ENCODE measurements around the gene FAM78B.
A peak's percentile ranks its signal among the peaks of the same experiment; 100 is the strongest.

The FAM78B gene

GRCh38 chr1:166116026-166116425 lies 50.8 kb downstream of the FAM78B start:
- DNase-seq = no peak

GRCh38 chr1:166114419-166114818 lies 52.4 kb downstream of the FAM78B start:
- DNase-seq = no peak

GRCh38 chr1:166113630-166114029 lies 53.2 kb downstream of the FAM78B start:
- no peak for DNase-seq

- no peak for DNase-seq
Measured at GRCh38 chr1:166113031-166113430, 53.8 kb downstream of the FAM78B start.

- DNase-seq = no peak
Measured at GRCh38 chr1:166112425-166112824, 54.4 kb downstream of the FAM78B start.

GRCh38 chr1:166111430-166111829 lies 55.4 kb downstream of the FAM78B start:
- no peak for DNase-seq

- no peak for DNase-seq
Measured at GRCh38 chr1:166090244-166090643, 76.6 kb downstream of the FAM78B start.

GRCh38 chr1:166089804-166090203 lies 77.0 kb downstream of the FAM78B start:
- no peak for DNase-seq

- no peak for DNase-seq
Measured at GRCh38 chr1:166088572-166088955, 78.2 kb downstream of the FAM78B start.

GRCh38 chr1:166087734-166088571 lies 78.8 kb downstream of the FAM78B start:
- DNase-seq = no peak

GRCh38 chr1:166086113-166086883 lies 80.5 kb downstream of the FAM78B start:
- DNase-seq = no peak

- DNase-seq = no peak
Measured at GRCh38 chr1:166084613-166085012, 82.2 kb downstream of the FAM78B start.

GRCh38 chr1:166083887-166084286 lies 82.9 kb downstream of the FAM78B start:
- DNase-seq = no peak

GRCh38 chr1:166082601-166083000 lies 84.2 kb downstream of the FAM78B start:
- no peak for DNase-seq

- DNase-seq = peak; percentile 19
Measured at GRCh38 chr1:166080967-166081870, 85.6 kb downstream of the FAM78B start.

GRCh38 chr1:166080277-166080966 lies 86.4 kb downstream of the FAM78B start:
- DNase-seq = peak; percentile 4

GRCh38 chr1:166079276-166079675 lies 87.5 kb downstream of the FAM78B start:
- DNase-seq = no peak

GRCh38 chr1:166073489-166073888 lies 93.3 kb downstream of the FAM78B start:
- no peak for DNase-seq

- peak; percentile 12 for DNase-seq
Measured at GRCh38 chr1:166069390-166069789, 97.4 kb downstream of the FAM78B start.

- DNase-seq = no peak
Measured at GRCh38 chr1:166066107-166066506, 100.7 kb downstream of the FAM78B start.

- no peak for DNase-seq
Measured at GRCh38 chr1:166064951-166065350, 101.8 kb downstream of the FAM78B start.

- no peak for DNase-seq
Measured at GRCh38 chr1:166064313-166064926, 102.4 kb downstream of the FAM78B start.

Data from fibroblast of upper back skin (primary cell).